H9 (cell line): ENCODE data around the gene VPS18. TPM values are rescaled to one million over a fixed set of nuclear protein-coding genes. Genes with fewer than 3 reads are reported as not detected.

ENCODE experiments used
- DNase-seq: peaks from one replicate; pipeline ENCODE4 v3.0.0-alpha.2; 2017
- H2AFZ ChIP-seq: one replicate; pipeline ENCODE4 v1.6.1; 2013; ENCODE audit warnings: mild to moderate bottlenecking, low read length, control low read depth, moderate library complexity
- H2AK5ac ChIP-seq: 2 replicates; pipeline ENCODE4 v1.6.1; 2013; ENCODE audit warnings: low read length, control low read depth, mixed read lengths; ENCODE audit not compliant: insufficient read length
- H2BK120ac ChIP-seq: one replicate; pipeline ENCODE4 v1.6.1; 2013; ENCODE audit warnings: low read depth, mild to moderate bottlenecking, low read length, control low read depth, inconsistent platforms; ENCODE audit not compliant: poor library complexity, severe bottlenecking
- H2BK12ac ChIP-seq: 2 replicates; pipeline ENCODE4 v1.6.1; 2013; ENCODE audit warnings: low read length, control low read depth, mixed read lengths, low read depth; ENCODE audit not compliant: insufficient read length
- H2BK15ac ChIP-seq: 2 replicates; pipeline ENCODE4 v1.6.1; 2013; ENCODE audit warnings: low read depth, low read length, control low read depth
- H2BK20ac ChIP-seq: one replicate; pipeline ENCODE4 v1.6.1; 2013; ENCODE audit warnings: low read depth, mild to moderate bottlenecking, low read length, control low read depth, inconsistent platforms; ENCODE audit not compliant: poor library complexity, severe bottlenecking
- H2BK5ac ChIP-seq: 2 replicates; pipeline ENCODE4 v1.6.1; 2013; ENCODE audit warnings: low read length, control low read depth, mixed read lengths; ENCODE audit not compliant: insufficient read length
- H3K14ac ChIP-seq: 2 replicates; pipeline ENCODE4 v1.6.1; 2013; ENCODE audit warnings: low read length, control low read depth; ENCODE audit not compliant: insufficient read depth
- H3K18ac ChIP-seq: 2 replicates; pipeline ENCODE4 v1.6.1; 2013; ENCODE audit warnings: low read depth, mild to moderate bottlenecking, mixed read lengths, low read length, control low read depth; ENCODE audit not compliant: insufficient read length
- H3K23ac ChIP-seq: 2 replicates; pipeline ENCODE4 v1.6.1; 2013; ENCODE audit warnings: low read length, control low read depth, mixed read lengths, low read depth; ENCODE audit not compliant: insufficient read length
- H3K23me2 ChIP-seq: 2 replicates; pipeline ENCODE4 v1.6.1; 2013; ENCODE audit warnings: low read depth, mild to moderate bottlenecking, mixed read lengths, low read length, control low read depth; ENCODE audit not compliant: insufficient read length, poor library complexity, severe bottlenecking
- H3K27ac ChIP-seq: 2 replicates; pipeline ENCODE4 v1.5.1; 2013; ENCODE audit warnings: low read length, control low read depth, mixed read lengths, low read depth; ENCODE audit not compliant: insufficient read length
- H3K27me3 ChIP-seq: 2 replicates; pipeline ENCODE4 v1.6.1; 2013; ENCODE audit warnings: low read length, control low read depth, inconsistent platforms; ENCODE audit not compliant: insufficient read depth
- H3K4ac ChIP-seq: 2 replicates; pipeline ENCODE4 v1.6.1; 2013; ENCODE audit warnings: low read depth, mild to moderate bottlenecking, control low read depth, inconsistent platforms, low read length, moderate library complexity
- H3K4me1 ChIP-seq: 2 replicates; pipeline ENCODE4 v1.6.1; 2013; ENCODE audit warnings: low read length, control low read depth, inconsistent platforms; ENCODE audit not compliant: insufficient read depth
- H3K4me2 ChIP-seq: 2 replicates; pipeline ENCODE4 v1.6.1; 2013; ENCODE audit warnings: low read length, control low read depth, mixed read lengths; ENCODE audit not compliant: insufficient read length, insufficient read depth
- H3K56ac ChIP-seq: 2 replicates; pipeline ENCODE4 v1.6.1; 2013; ENCODE audit warnings: low read depth, mild to moderate bottlenecking, mixed read lengths, low read length, control low read depth; ENCODE audit not compliant: insufficient read length
- H3K79me1 ChIP-seq: 2 replicates; pipeline ENCODE4 v1.6.1; 2013; ENCODE audit warnings: low read depth, mild to moderate bottlenecking, moderate library complexity, low read length, control low read depth, inconsistent platforms; ENCODE audit not compliant: insufficient read depth, poor library complexity, severe bottlenecking
- H3K79me2 ChIP-seq: 2 replicates; pipeline ENCODE4 v1.6.1; 2013; ENCODE audit warnings: low read length, control low read depth, inconsistent platforms; ENCODE audit not compliant: insufficient read depth
- H3K9ac ChIP-seq: 2 replicates; pipeline ENCODE4 v1.6.1; 2013; ENCODE audit warnings: low read length, control low read depth, mixed read lengths; ENCODE audit not compliant: insufficient read length; ENCODE audit errors: extremely low read depth
- H3K9me3 ChIP-seq: one replicate; pipeline ENCODE4 v1.6.1; 2013; ENCODE audit warnings: low read depth, low read length, inconsistent platforms; ENCODE audit not compliant: control insufficient read depth
- H3T11ph ChIP-seq: one replicate; pipeline ENCODE4 v1.6.1; 2013; ENCODE audit warnings: mild to moderate bottlenecking, low read length, control low read depth, inconsistent platforms
- H4K20me1 ChIP-seq: one replicate; pipeline ENCODE4 v1.6.1; 2013; ENCODE audit not compliant: control insufficient read depth, insufficient read length, insufficient read depth
- H4K5ac ChIP-seq: 2 replicates; pipeline ENCODE4 v1.6.1; 2013; ENCODE audit warnings: low read depth, mild to moderate bottlenecking, mixed read lengths, low read length, control low read depth; ENCODE audit not compliant: insufficient read length
- H4K8ac ChIP-seq: replicated peaks from 2 replicates; pipeline ENCODE4 v1.6.1; 2013; ENCODE audit warnings: low read length, control low read depth, mixed read lengths, low read depth; ENCODE audit not compliant: insufficient read length
- H4K91ac ChIP-seq: 2 replicates; pipeline ENCODE4 v1.6.1; 2013; ENCODE audit warnings: low read depth, mild to moderate bottlenecking, moderate library complexity, mixed read lengths, low read length, control low read depth; ENCODE audit not compliant: insufficient read length
- H3K27ac Mint-ChIP-seq, 3 experiments: 2 replicates in 2 of 3; 3 replicates in 1 of 3; pipeline ENCODE4 v1.8.0; 2020 to 2021; ENCODE audit warnings: mixed read lengths in 3 of 3, mild to moderate bottlenecking in 1 of 3, moderate library complexity in 1 of 3
- H3K27me3 Mint-ChIP-seq: 2 replicates; pipeline ENCODE4 v1.8.0; 2021; ENCODE audit warnings: low read depth, mild to moderate bottlenecking, moderate library complexity, mixed read lengths
- H3K36me3 Mint-ChIP-seq, 3 experiments: 2 replicates in 2 of 3; 3 replicates in 1 of 3; pipeline ENCODE4 v1.8.0; 2020 to 2021; ENCODE audit warnings: low read depth in 3 of 3, mixed read lengths in 3 of 3; ENCODE audit not compliant: insufficient read depth in 1 of 3
- H3K4me1 Mint-ChIP-seq, 2 experiments: 2 replicates each; pipeline ENCODE4 v1.8.0; 2020; ENCODE audit warnings: mixed read lengths in 2 of 2
- H3K4me3 Mint-ChIP-seq, 2 experiments: 2 replicates in 1 of 2; 3 replicates in 1 of 2; pipeline ENCODE4 v1.8.0; 2020 to 2021; ENCODE audit warnings: mild to moderate bottlenecking in 2 of 2, mixed read lengths in 2 of 2, moderate library complexity in 1 of 2
- H3K9me3 Mint-ChIP-seq, 2 experiments: 2 replicates in 1 of 2; 3 replicates in 1 of 2; pipeline ENCODE4 v1.8.0; 2020; ENCODE audit warnings: mild to moderate bottlenecking in 2 of 2, mixed read lengths in 2 of 2, moderate library complexity in 1 of 2
- WGBS: extraction: QIAGEN DNeasy Blood & Tissue Kit; methylation state at CpG from one replicate; pipeline ENCODE4 v1.1.7; 2013; ENCODE audit warnings: missing lambda C conversion rate, low lambda C conversion rate, mixed read lengths; ENCODE audit not compliant: insufficient read length; ENCODE audit errors: extremely low coverage; 5-methylcytosine and 5-hydroxymethylcytosine counted together
- total RNA-seq: library from RNA; stranded (reverse); gene quantifications from 2 replicates; pipeline ENCODE4 v1.2.1, GENCODE V29; 2021
- TF ChIP-seq, protein P1 (sequence below): fragments of 200-600 bp; sonication (generic); conservative IDR thresholded peaks from 3 replicates; pipeline ENCODE4 v1.8.0; 2021; ENCODE audit warnings: antibody characterized with exemption, mild to moderate bottlenecking

Gene VPS18
- total RNA-seq, 1 experiment from 2014 or later: 45.0 TPM

DNA sequence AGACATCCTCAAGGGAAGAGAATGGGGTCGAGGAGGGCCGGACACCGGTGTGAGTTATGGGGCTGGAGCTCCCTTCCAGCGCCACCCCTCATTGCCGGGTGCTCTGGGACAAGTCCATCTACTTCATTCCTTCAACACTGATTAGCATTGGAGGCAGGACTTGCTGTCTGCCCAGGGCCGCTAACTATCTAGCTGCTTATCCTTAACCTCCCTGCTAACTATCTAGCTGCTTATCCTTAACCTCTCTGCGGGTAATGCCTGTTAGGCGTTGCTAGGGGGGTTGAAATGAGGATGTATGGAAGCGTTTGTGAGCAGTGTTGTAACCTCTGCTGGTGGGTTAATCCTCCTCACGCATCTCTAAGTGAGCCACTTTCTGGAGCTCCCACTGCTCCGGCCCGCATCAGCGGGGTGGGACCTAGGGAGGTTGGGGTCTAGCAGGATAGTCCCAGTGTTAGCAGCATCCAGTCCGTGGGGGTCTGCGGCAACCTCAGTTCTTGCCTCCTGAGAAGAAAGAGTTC is 48.1 kb downstream of the VPS18 start:
- Histone ChIP-seq H3K27me3 (no peaks in the 10 kb centered on the region; the same call in 1 of the 2 replicates), H2BK5ac (no peak overlapping the region), H2AFZ (no peak overlapping the region), H3K79me1 (no peaks in the 10 kb centered on the region), H3K9ac (no peak overlapping the region), H3K4me1 (no peaks in the 10 kb centered on the region), H3K4me2 (peak overlapping the region; percentile 77), H2BK120ac (no peak overlapping the region), H3K9me3 (no peaks in the 10 kb centered on the region), H2BK12ac (no peak overlapping the region), H4K8ac (no peak overlapping the region), H3K23me2 (peaks cover 5% of the 10 kb centered on the region), H3K4ac (no peak overlapping the region), H3K79me2 (no peaks in the 10 kb centered on the region), H4K5ac (no peak overlapping the region), H2BK15ac (no peak overlapping the region), H3K18ac (peak overlapping the region; percentile 82), H3K27ac (no peak overlapping the region), H4K91ac (no peak overlapping the region), H2AK5ac (no peak overlapping the region), H2BK20ac (no peak overlapping the region), H3T11ph (no peak overlapping the region), H4K20me1 (no peaks in the 10 kb centered on the region), H3K23ac (no peak overlapping the region), H3K14ac (no peak overlapping the region; the same call in 1 of the 2 replicates), H3K56ac (no peak overlapping the region)
- TF ChIP-seq, protein P1, sequence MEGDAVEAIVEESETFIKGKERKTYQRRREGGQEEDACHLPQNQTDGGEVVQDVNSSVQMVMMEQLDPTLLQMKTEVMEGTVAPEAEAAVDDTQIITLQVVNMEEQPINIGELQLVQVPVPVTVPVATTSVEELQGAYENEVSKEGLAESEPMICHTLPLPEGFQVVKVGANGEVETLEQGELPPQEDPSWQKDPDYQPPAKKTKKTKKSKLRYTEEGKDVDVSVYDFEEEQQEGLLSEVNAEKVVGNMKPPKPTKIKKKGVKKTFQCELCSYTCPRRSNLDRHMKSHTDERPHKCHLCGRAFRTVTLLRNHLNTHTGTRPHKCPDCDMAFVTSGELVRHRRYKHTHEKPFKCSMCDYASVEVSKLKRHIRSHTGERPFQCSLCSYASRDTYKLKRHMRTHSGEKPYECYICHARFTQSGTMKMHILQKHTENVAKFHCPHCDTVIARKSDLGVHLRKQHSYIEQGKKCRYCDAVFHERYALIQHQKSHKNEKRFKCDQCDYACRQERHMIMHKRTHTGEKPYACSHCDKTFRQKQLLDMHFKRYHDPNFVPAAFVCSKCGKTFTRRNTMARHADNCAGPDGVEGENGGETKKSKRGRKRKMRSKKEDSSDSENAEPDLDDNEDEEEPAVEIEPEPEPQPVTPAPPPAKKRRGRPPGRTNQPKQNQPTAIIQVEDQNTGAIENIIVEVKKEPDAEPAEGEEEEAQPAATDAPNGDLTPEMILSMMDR: no peak
- Mint-ChIP-seq H3K4me3 (peak overlapping the region; percentile 56 to 75), H3K36me3 (no peaks in the 10 kb centered on the region; a peak in 1 of 7 replicates), H3K27me3 (peaks cover 70% of the 10 kb centered on the region), H3K4me1 (peaks cover 21 to 24% of the 10 kb centered on the region in 2 experiments), H3K9me3 (no peaks in the 10 kb centered on the region), H3K27ac (peak overlapping the region in 1 of 3 experiments; percentile 52; a peak in 1 of 7 replicates)
- WGBS: no CpG with 5 or more reads among the region's 15 CpGs
- peak; percentile 21 for DNase-seq
